Spleen (tissue), 11 donors: ENCODE results near the gene RAB3B. TPM values are rescaled to one million over a fixed set of nuclear protein-coding genes. Genes with fewer than 3 reads are reported as not detected.
A peak's percentile ranks its signal among the peaks of the same experiment; 100 is the strongest.

Experiments
- DNase-seq: peaks from one replicate; pipeline ENCODE4 v3.0.0-alpha.2; 2020
- H3K27ac ChIP-seq, 8 donors: fragments of 200-600 bp; sonication (generic) in 7 of 8; 1 replicate in 4 of 8; 2 replicates in 4 of 8; pipeline versions ENCODE4 v1.5.0 to v1.8.0; 2016 to 2021; ENCODE audit warnings: inconsistent platforms in 4 of 8, mild to moderate bottlenecking in 4 of 8, moderate library complexity in 1 of 8
- H3K27me3 ChIP-seq, 7 donors: fragments of 200-600 bp; sonication (generic) in 6 of 7; replicated peaks in 1 of 7; 1 replicate in 4 of 7; 2 replicates in 3 of 7; pipeline versions ENCODE4 v1.5.0 to v1.8.0; 2016 to 2021; ENCODE audit warnings: inconsistent platforms in 3 of 7, mild to moderate bottlenecking in 1 of 7
- H3K36me3 ChIP-seq, 6 donors: fragments of 200-600 bp; sonication (generic) in 5 of 6; 1 replicate in 4 of 6; 2 replicates in 2 of 6; pipeline versions ENCODE4 v1.5.0 to v1.8.0; 2016 to 2021; ENCODE audit warnings: inconsistent platforms in 2 of 6
- H3K4me1 ChIP-seq, 6 donors: fragments of 200-600 bp; sonication (generic) in 5 of 6; 1 replicate in 3 of 6; 2 replicates in 3 of 6; pipeline versions ENCODE4 v1.5.0 to v1.8.0; 2016 to 2021; ENCODE audit warnings: inconsistent platforms in 3 of 6
- H3K4me3 ChIP-seq, 8 donors: fragments of 200-600 bp; sonication (generic) in 7 of 8; 1 replicate in 4 of 8; 2 replicates in 4 of 8; pipeline versions ENCODE4 v1.5.0 to v1.8.0; 2016 to 2021; ENCODE audit warnings: inconsistent platforms in 4 of 8, mild to moderate bottlenecking in 4 of 8, moderate library complexity in 2 of 8
- H3K9me3 ChIP-seq, 8 donors: fragments of 200-600 bp; sonication (generic) in 7 of 8; 1 replicate in 4 of 8; 2 replicates in 4 of 8; pipeline versions ENCODE4 v1.5.0 to v1.8.0; 2016 to 2021; ENCODE audit warnings: inconsistent platforms in 4 of 8
- CTCF ChIP-seq, 11 experiments: fragments of 200-600 bp in 7 of 11; fragments of 450-650 bp in 4 of 11; sonication (generic) in 4 of 11; IDR thresholded peaks in 8 of 11; conservative IDR thresholded peaks in 3 of 11; 1 replicate in 7 of 11; 2 replicates in 4 of 11; pipeline versions ENCODE4 v1.4.0 to v1.8.0; 2016 to 2021; ENCODE audit warnings: antibody characterized with exemption in 11 of 11, inconsistent platforms in 4 of 11, mild to moderate bottlenecking in 1 of 11
- POLR2A ChIP-seq, 3 donors: fragments of 450-650 bp; IDR thresholded peaks; one replicate each; pipeline ENCODE4 v1.5.1; 2017; ENCODE audit warnings: antibody characterized with exemption in 3 of 3, mild to moderate bottlenecking in 1 of 3
- POLR2AphosphoS5 ChIP-seq, 3 donors: sonication (generic); formaldehyde crosslinking; IDR thresholded peaks; one replicate each; pipeline ENCODE4 v1.5.1; 2017; ENCODE audit warnings: antibody characterized with exemption in 3 of 3
- WGBS, 5 donors: extraction: QIAGEN DNeasy Blood & Tissue Kit in 3 of 5; methylation state at CpG; one replicate each; pipeline versions ENCODE4 v1.1.5 to v1.1.7; 2013 to 2018; 5-methylcytosine and 5-hydroxymethylcytosine counted together
- intact Hi-C: fragments of 100-400 bp; cut with DNase I; formaldehyde crosslinking; loops from one replicate; pipeline ENCODE4 v1.15.0; 2023; ENCODE audit warnings: low total_unique reads
- polyA plus RNA-seq, 3 donors: library from polyadenylated mRNA; stranded (reverse); fragments of 200-250 nt; gene quantifications; one replicate each; pipeline ENCODE4 v1.2.1, GENCODE V29; 2013
- total RNA-seq, 7 donors: library from RNA; depleted of rRNA in 3 of 7; stranded (reverse); fragments of >200 nt in 3 of 7; fragmentation: NEBNext Ultra II Directional in 4 of 7; extraction: Animal tissue kit (Norgen Biotek cat#: 25700) in 4 of 7; gene quantifications; one replicate each; pipeline versions ENCODE4 v1.1.0 to v1.2.1, GENCODE V29; 2016 to 2021
- donor health status: healthy with polysubstance abuse.
- donor health status: DM: no; HTN: no; CAD: no; lungs with moderate emphysema.
- donor health status: DM: no; HTN: no; CAD: no.
- donor health status: Bipolar disorder and iron deficiency.
- donor health status: healthy.
- donor health status: DM: no; HTN: no; CAD: no.
- donor health status: DM: yes; HTN: yes; CAD: no.

RAB3B gene
- total and polyA plus RNA-seq, 10 donors = 0.02 to 0.32 (median 0.13) TPM; not detected in 2

GRCh38 chr1:51989582-51990477 lies 670 bp downstream of the RAB3B start:
- TF ChIP-seq POLR2A (IDR thresholded peaks at IDR 0.05) (no peak), CTCF (IDR thresholded peaks at IDR 0.05 in 8 of 11, conservative IDR thresholded peaks at IDR 0.05 in 3 of 11) (no peak), POLR2AphosphoS5 (IDR thresholded peaks at IDR 0.05) (no peak)
- peaks cover 3 to 62% (median 41%) of the 10 kb centered on the region in 7 donors for H3K27me3 ChIP-seq
- H3K27ac ChIP-seq = no peak overlapping the region
- DNase-seq = no peak
- H3K4me1 ChIP-seq = peaks cover 0 to 13% (median 8%) of the 10 kb centered on the region in 6 donors
- no peaks in the 10 kb centered on the region for H3K36me3 ChIP-seq
- intact Hi-C loops = no loop called here
- 17 to 30% (median 22%) methylated on average over 34 to 47 of the region's 47 CpGs for WGBS, 5 donors
- H3K9me3 ChIP-seq = no peaks in the 10 kb centered on the region
- peak overlapping the region; percentile 23 to 73 (median 45) for H3K4me3 ChIP-seq

GRCh38 chr1:51988254-51988653 lies 2.2 kb downstream of the RAB3B start:
- no peak overlapping the region for H3K27ac ChIP-seq
- H3K9me3 ChIP-seq = no peaks in the 10 kb centered on the region
- H3K27me3 ChIP-seq = peaks cover 3 to 47% (median 39%) of the 10 kb centered on the region in 7 donors
- no peaks in the 10 kb centered on the region for H3K36me3 ChIP-seq
- intact Hi-C loops = no loop called here
- no peak overlapping the region for H3K4me3 ChIP-seq
- peaks cover 0 to 13% (median 8%) of the 10 kb centered on the region in 6 donors for H3K4me1 ChIP-seq
- TF ChIP-seq POLR2A (IDR thresholded peaks at IDR 0.05) (no peak), POLR2AphosphoS5 (IDR thresholded peaks at IDR 0.05) (no peak), CTCF (IDR thresholded peaks at IDR 0.05 in 8 of 11, conservative IDR thresholded peaks at IDR 0.05 in 3 of 11) (no peak)
- no peak for DNase-seq

- TF ChIP-seq POLR2A (IDR thresholded peaks at IDR 0.05) = no peak
- TF ChIP-seq CTCF (IDR thresholded peaks at IDR 0.05 in 8 of 11, conservative IDR thresholded peaks at IDR 0.05 in 3 of 11) = no peak
- TF ChIP-seq POLR2AphosphoS5 (IDR thresholded peaks at IDR 0.05) = no peak
- no peak for DNase-seq
- intact Hi-C loops = no loop called here
- Histone ChIP-seq H3K36me3 (no peaks in the 10 kb centered on the region), H3K4me1 (peaks cover 0 to 13% (median 8%) of the 10 kb centered on the region in 6 donors), H3K4me3 (no peak overlapping the region), H3K9me3 (no peaks in the 10 kb centered on the region), H3K27me3 (peaks cover 3 to 31% (median 24%) of the 10 kb centered on the region in 7 donors), H3K27ac (no peak overlapping the region)
- 82 to 86% (median 84%) methylated on average over 4 of the region's 4 CpGs for WGBS, 5 donors
These were observed 3.8 kb downstream of the RAB3B start for GRCh38 chr1:51986718-51987117.

GRCh38 chr1:51982161-51982560 lies 8.3 kb downstream of the RAB3B start:
- Histone ChIP-seq H3K27ac (no peak overlapping the region), H3K27me3 (no peaks in the 10 kb centered on the region), H3K4me1 (no peaks in the 10 kb centered on the region), H3K9me3 (no peaks in the 10 kb centered on the region), H3K4me3 (no peak overlapping the region), H3K36me3 (no peaks in the 10 kb centered on the region)
- WGBS, 5 donors = 89 to 92% (median 91%) methylated on average over 3 of the region's 3 CpGs
- intact Hi-C loops = no loop called here
- no peak for DNase-seq
- TF ChIP-seq POLR2AphosphoS5 (IDR thresholded peaks at IDR 0.05) (no peak), CTCF (IDR thresholded peaks at IDR 0.05 in 8 of 11, conservative IDR thresholded peaks at IDR 0.05 in 3 of 11) (no peak)
